Heart right ventricle (tissue), 16 donors: ENCODE results near the gene LONP2. TPM values are rescaled to one million over a fixed set of nuclear protein-coding genes. Genes with fewer than 3 reads are reported as not detected.
"Not testable (repeated sequence)": the region's sequence is repeated elsewhere in the genome, so short reads cannot be mapped to it uniquely, and the experiment has no call there.

Experiments used
- ATAC-seq, 8 donors: fragments of 200-7000 bp; cut with Tn5 transposase; one replicate each; pipeline ENCODE4 v1.9.1; 2020; ENCODE audit warnings: mild to moderate bottlenecking in 8 of 8, moderate library complexity in 8 of 8, moderate number of reproducible peaks in 1 of 8
- DNase-seq, 2 donors: peaks; one replicate each; pipeline ENCODE4 v3.0.0-alpha.2; 2020
- H3K27ac ChIP-seq, 10 donors: fragments of 200-600 bp; sonication (generic) in 2 of 10; one replicate each; pipeline versions ENCODE4 v1.5.0 to v1.8.0; 2020 to 2022; ENCODE audit warnings: mild to moderate bottlenecking in 3 of 10
- H3K27me3 ChIP-seq, 7 donors: fragments of 200-600 bp; one replicate each; pipeline ENCODE4 v1.8.0; 2021 to 2022; ENCODE audit warnings: mild to moderate bottlenecking in 2 of 7
- H3K36me3 ChIP-seq, 9 donors: fragments of 200-600 bp; sonication (generic) in 1 of 9; one replicate each; pipeline versions ENCODE4 v1.5.0 to v1.8.0; 2020 to 2022; ENCODE audit warnings: mild to moderate bottlenecking in 2 of 9
- H3K4me1 ChIP-seq, 9 donors: fragments of 200-600 bp; sonication (generic) in 1 of 9; one replicate each; pipeline versions ENCODE4 v1.5.0 to v1.8.0; 2020 to 2022; ENCODE audit warnings: mild to moderate bottlenecking in 4 of 9
- H3K4me3 ChIP-seq, 10 donors: fragments of 200-600 bp; sonication (generic) in 2 of 10; one replicate each; pipeline versions ENCODE4 v1.5.0 to v1.8.0; 2020 to 2022; ENCODE audit warnings: mild to moderate bottlenecking in 7 of 10, moderate library complexity in 2 of 10
- H3K9me3 ChIP-seq, 11 donors: fragments of 200-600 bp in 10 of 11; sonication (generic) in 2 of 11; one replicate each; pipeline versions ENCODE4 v1.5.0 to v1.8.0; 2013 to 2022; ENCODE audit warnings: mild to moderate bottlenecking in 2 of 11, control low read depth in 1 of 11, moderate library complexity in 1 of 11
- CTCF ChIP-seq, 9 donors: fragments of 200-600 bp; sonication (generic) in 2 of 9; IDR thresholded peaks; one replicate each; pipeline versions ENCODE4 v1.5.0 to v1.8.0; 2021 to 2022; ENCODE audit warnings: antibody characterized with exemption in 9 of 9, mild to moderate bottlenecking in 5 of 9, moderate library complexity in 1 of 9
- WGBS, 2 donors: extraction: QIAGEN DNeasy Blood & Tissue Kit; methylation state at CpG; one replicate each; pipeline ENCODE4 v1.1.7; 2013; ENCODE audit warnings: inconsistent platforms in 1 of 2; 5-methylcytosine and 5-hydroxymethylcytosine counted together
- intact Hi-C, 10 donors: fragments of 100-400 bp; cut with DNase I; formaldehyde crosslinking; loops; one replicate each; pipeline versions ENCODE4 v1.11.1 to v1.14.2; 2022
- polyA plus RNA-seq, 2 donors: library from polyadenylated mRNA; stranded (reverse); fragments of 200-250 nt; gene quantifications; one replicate each; pipeline ENCODE4 v1.2.3, GENCODE V29; 2013
- total RNA-seq, 10 donors: library from RNA; stranded (reverse); fragmentation: NEBNext Ultra II Directional in 3 of 10; extraction: Animal tissue kit (Norgen Biotek cat#: 25700) in 3 of 10; gene quantifications; one replicate each; pipeline versions ENCODE4 v1.2.1 to v1.2.4, GENCODE V29; 2021 to 2023
- donor health status: Arrhythmogenic right ventricular cardiomyopathy.
- donor health status: ischemic (EF 13 %, LVEDD 7.1; RV severe dilation, severe dysfunction).
- donor health status: healthy with polysubstance abuse.
- donor health status: DM: no; HTN: yes; CAD: no.
- donor health status: DM: no; HTN: no; CAD: no.
- donor health status: ischemic (EF 25% LVEDD 6.9; RV normal size, moderate dysfunction).
- donor health status: ischemic (EF 25% LVEDD 5.7; RV mildly dilated, moderate dysfunction).
- donor health status: healthy.
- donor health status: DM: yes; HTN: yes; CAD: no.
- donor health status: Ischemic cardiomyopathy.
- donor health status: ischemic (EF 35%, LVEDD 5.7; RV mildly dilated, moderate dysfunction).
- donor health status: nonischemic (EF 11% LVEDD 7.7; RV severe dilation, severe dysfunction).
- donor health status: DM: yes; HTN: yes; CAD: no.
- donor health status: PGD.
- donor health status: ischemic (EF 29% LVEDD 5.4; RV normal size, mild dysfunction).
- donor health status: nonischemic (EF 23%, LVEDD 6.1; RV moderate dilation, normal function).

The LONP2 gene
- total and polyA plus RNA-seq, 12 donors = 16.5 to 86.6 (median 74.5) TPM

GRCh38 chr16:48235058-48235555 is 9.0 kb upstream of the LONP2 start:
- 69 to 81% methylated on average over 6 of the region's 6 CpGs for WGBS, 2 donors

GRCh38 chr16:48235556-48236136 is 8.5 kb upstream of the LONP2 start:
- ATAC-seq (peak in 1 of 8 donors; percentile 18), DNase-seq (no peak)
- 49 to 65% methylated on average over 6 of the region's 6 CpGs for WGBS, 2 donors
- TF ChIP-seq CTCF (IDR thresholded peaks at IDR 0.05) = no peak
- Histone ChIP-seq H3K27ac (no peak overlapping the region), H3K9me3 (peaks cover 0 to 4% (median 0%) of the 10 kb centered on the region in 11 donors), H3K36me3 (no peaks in the 10 kb centered on the region), H3K27me3 (no peaks in the 10 kb centered on the region), H3K4me1 (peaks cover 0 to 10% (median 0%) of the 10 kb centered on the region in 9 donors), H3K4me3 (no peak overlapping the region)
- intact Hi-C loops = loop anchor here in 4 of 10 donors (10.0 kb wide), 2 partner anchors 299 to 389 kb away; no protein-coding TSS in a partner anchor

More at GRCh38 chr16:48235058-48235555, 9.0 kb upstream of the LONP2 start:
- DNase-seq = no peak
- intact Hi-C loops = loop anchor here in 4 of 10 donors (10.0 kb wide), 2 partner anchors 300 to 390 kb away; no protein-coding TSS in a partner anchor
- peaks cover 0 to 10% (median 0%) of the 10 kb centered on the region in 9 donors for H3K4me1 ChIP-seq
- no peaks in the 10 kb centered on the region for H3K27me3 ChIP-seq
- no peak overlapping the region for H3K4me3 ChIP-seq
- H3K9me3 ChIP-seq = peaks cover 0 to 2% (median 0%) of the 10 kb centered on the region in 11 donors
- H3K36me3 ChIP-seq = no peaks in the 10 kb centered on the region
- H3K27ac ChIP-seq = no peak overlapping the region
- no peak for ATAC-seq
- no peak for TF ChIP-seq CTCF (IDR thresholded peaks at IDR 0.05)

- no peak for TF ChIP-seq CTCF (IDR thresholded peaks at IDR 0.05)
- ATAC-seq (no peak), DNase-seq (no peak)
- H3K4me1 ChIP-seq = peaks cover 0 to 10% (median 0%) of the 10 kb centered on the region in 9 donors
- H3K27ac ChIP-seq = no peak overlapping the region
- no peaks in the 10 kb centered on the region for H3K36me3 ChIP-seq
- H3K27me3 ChIP-seq = no peaks in the 10 kb centered on the region
- intact Hi-C loops = loop anchor here in 4 of 10 donors (10.0 kb wide), 2 partner anchors 299 to 389 kb away; no protein-coding TSS in a partner anchor
- WGBS, 2 donors = 57 to 69% methylated on average over 1 of the region's 1 CpG
- no peak overlapping the region for H3K4me3 ChIP-seq
- H3K9me3 ChIP-seq = peaks cover 0 to 4% (median 0%) of the 10 kb centered on the region in 11 donors
Observed at GRCh38 chr16:48236286-48236685, 7.8 kb upstream of the LONP2 start.

GRCh38 chr16:48240147-48240546 is 4.0 kb upstream of the LONP2 start:
- peaks cover 0 to 18% (median 10%) of the 10 kb centered on the region in 9 donors for H3K4me1 ChIP-seq
- not testable (repeated sequence) for ATAC-seq, DNase-seq, H3K4me3 ChIP-seq, H3K36me3 ChIP-seq, H3K27me3 ChIP-seq, H3K9me3 ChIP-seq, H3K27ac ChIP-seq
- intact Hi-C loops = loop anchor here in 5 of 10 donors (5.0 to 10.0 kb wide), 4 partner anchors 145 to 385 kb away; partner anchors contain the start of gene SIAH1 (in 1 of the 5)
- 96 to 97% methylated on average over 3 of the region's 3 CpGs for WGBS, 2 donors

GRCh38 chr16:48244863-48245195 is 729 bp downstream of the LONP2 start:
- no peaks in the 10 kb centered on the region for H3K27me3 ChIP-seq
- intact Hi-C loops = loop anchor here in 5 of 10 donors (5.0 to 10.0 kb wide), 4 partner anchors 140 to 380 kb away; partner anchors contain the start of gene SIAH1 (in 1 of the 5)
- TF ChIP-seq CTCF (IDR thresholded peaks at IDR 0.05) = no peak
- peak overlapping the region; percentile 63 to 98 (median 84) for H3K4me3 ChIP-seq
- H3K9me3 ChIP-seq = peaks cover 0 to 4% (median 0%) of the 10 kb centered on the region in 11 donors
- no peaks in the 10 kb centered on the region for H3K36me3 ChIP-seq
- WGBS, 2 donors = 3 to 5% methylated on average over 8 of the region's 8 CpGs
- peak overlapping the region in 9 of 10 donors; percentile 73 to 95 (median 87) for H3K27ac ChIP-seq
- ATAC-seq = no peak
- H3K4me1 ChIP-seq = peaks cover 3 to 53% (median 34%) of the 10 kb centered on the region in 9 donors
- DNase-seq = no peak
